ENCODE measurements around the gene SMIM8. TPM values are rescaled to one million over a fixed set of nuclear protein-coding genes. Genes with fewer than 3 reads are reported as not detected.
A peak's percentile ranks its signal among the peaks of the same experiment; 100 is the strongest.

Gene SMIM8, protein sequence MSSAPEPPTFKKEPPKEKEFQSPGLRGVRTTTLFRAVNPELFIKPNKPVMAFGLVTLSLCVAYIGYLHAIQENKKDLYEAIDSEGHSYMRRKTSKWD
- 5.3 TPM for polyA plus RNA-seq (2013, experiment 1 of 2)
- 7.2 TPM for polyA plus RNA-seq (2013, experiment 2 of 2)

DNA sequence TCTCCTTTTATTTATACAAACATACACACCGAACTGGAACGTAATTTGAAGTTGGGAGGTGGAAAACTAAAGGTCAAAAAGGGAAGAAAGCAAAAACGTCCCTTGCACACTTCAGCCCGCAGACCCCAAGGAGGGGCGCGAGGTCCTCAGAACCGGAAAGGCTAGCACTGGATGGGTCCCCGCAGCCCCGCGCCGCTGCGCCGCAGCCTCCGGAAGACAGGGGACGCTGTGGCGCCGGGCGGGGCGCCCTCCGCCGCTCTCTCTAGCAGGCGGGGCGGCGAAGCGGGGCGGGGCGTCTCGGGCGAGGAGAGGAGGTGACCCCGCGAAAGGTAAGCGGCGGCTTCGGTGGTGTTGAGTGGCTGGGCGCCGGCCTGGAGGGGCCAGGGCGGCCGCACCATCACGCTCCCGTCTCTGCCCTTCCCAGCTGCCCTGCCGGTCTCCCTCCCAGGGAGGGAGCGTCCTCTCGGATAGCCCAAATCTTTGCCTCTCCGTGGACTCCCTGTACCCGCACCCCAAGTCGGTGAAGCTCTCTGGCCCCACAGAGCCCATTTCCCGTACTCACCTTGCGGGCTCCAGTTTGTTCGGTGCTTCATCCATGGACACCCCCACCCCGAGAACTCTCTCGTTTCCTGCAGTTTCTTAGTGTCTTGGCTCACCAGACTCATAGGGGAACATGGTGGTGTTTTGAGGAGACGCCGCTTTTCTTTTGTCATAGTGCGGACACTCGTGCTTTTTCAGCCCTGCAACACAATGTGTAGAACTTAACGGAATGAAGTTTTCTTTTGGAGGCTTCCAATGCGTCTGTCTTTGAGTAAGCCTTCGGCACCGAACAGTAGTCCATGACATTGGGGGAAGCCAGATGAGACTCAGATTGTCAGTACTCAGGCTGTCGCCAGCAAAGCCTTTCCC lies at the start of gene SMIM8:
SMIM8 (plus strand) TSS at position 285 of the 909 bp plus-strand sequence. CDS start 14,444 bp downstream, outside the sequence.
- Histone ChIP-seq H3K9ac (ENCODE audit: low read depth, low read length) (peak within 1 kb of the TSS; percentile 95), H3K27me3 (ENCODE audit: insufficient read depth, low read length) (no peaks in the 10 kb centered on the region), H3K36me3 (ENCODE audit: insufficient read depth, low read length) (no peaks in the 10 kb centered on the region), H3K27ac (ENCODE audit: low read depth, low read length) (peak within 1 kb of the TSS; percentile 61), H3K4me1 (ENCODE audit: insufficient read depth, low read length) (no peaks in the 10 kb centered on the region), H3K9me3 (ENCODE audit: insufficient read depth, low read depth, low read length) (no peaks in the 10 kb centered on the region), H3K4me3 (ENCODE audit: low read length) (peak within 1 kb of the TSS; percentile 99)
- 2% methylated on average over 58 of the region's 60 CpGs for WGBS

- WGBS, result 96% methylated on average over 7 of the region's 7 CpGs
- no peaks in the 10 kb centered on the region for H3K9me3 ChIP-seq (ENCODE audit: insufficient read depth, low read depth, low read length)
- no peaks in the 10 kb centered on the region for H3K36me3 ChIP-seq (ENCODE audit: insufficient read depth, low read length)
- H3K9ac ChIP-seq (ENCODE audit: low read depth, low read length), result no peak overlapping the region
- no peak overlapping the region for H3K27ac ChIP-seq (ENCODE audit: low read depth, low read length)
- no peak overlapping the region for H3K4me3 ChIP-seq (ENCODE audit: low read length)
- H3K4me1 ChIP-seq (ENCODE audit: insufficient read depth, low read length), result no peaks in the 10 kb centered on the region
- H3K27me3 ChIP-seq (ENCODE audit: insufficient read depth, low read length), result no peaks in the 10 kb centered on the region
Measured at GRCh38 chr6:87274660-87275274, 47.6 kb upstream of the SMIM8 start.

GRCh38 chr6:87276624-87277023 lies 45.8 kb upstream of the SMIM8 start:
- no peaks in the 10 kb centered on the region for H3K9me3 ChIP-seq (ENCODE audit: insufficient read depth, low read depth, low read length)
- H3K9ac ChIP-seq (ENCODE audit: low read depth, low read length), result no peak overlapping the region
- no peak overlapping the region for H3K4me3 ChIP-seq (ENCODE audit: low read length)
- no peak overlapping the region for H3K27ac ChIP-seq (ENCODE audit: low read depth, low read length)
- no peaks in the 10 kb centered on the region for H3K36me3 ChIP-seq (ENCODE audit: insufficient read depth, low read length)
- H3K4me1 ChIP-seq (ENCODE audit: insufficient read depth, low read length), result no peaks in the 10 kb centered on the region
- H3K27me3 ChIP-seq (ENCODE audit: insufficient read depth, low read length), result no peaks in the 10 kb centered on the region
- no CpG with 5 or more reads among the region's 1 CpG for WGBS

- no peaks in the 10 kb centered on the region for H3K9me3 ChIP-seq (ENCODE audit: insufficient read depth, low read depth, low read length)
- H3K27ac ChIP-seq (ENCODE audit: low read depth, low read length), result no peak overlapping the region
- H3K4me3 ChIP-seq (ENCODE audit: low read length), result no peak overlapping the region
- no peaks in the 10 kb centered on the region for H3K4me1 ChIP-seq (ENCODE audit: insufficient read depth, low read length)
- no peak overlapping the region for H3K9ac ChIP-seq (ENCODE audit: low read depth, low read length)
- no peaks in the 10 kb centered on the region for H3K36me3 ChIP-seq (ENCODE audit: insufficient read depth, low read length)
- H3K27me3 ChIP-seq (ENCODE audit: insufficient read depth, low read length), result no peaks in the 10 kb centered on the region
Measured at GRCh38 chr6:87277123-87277522, 45.3 kb upstream of the SMIM8 start.

DNA sequence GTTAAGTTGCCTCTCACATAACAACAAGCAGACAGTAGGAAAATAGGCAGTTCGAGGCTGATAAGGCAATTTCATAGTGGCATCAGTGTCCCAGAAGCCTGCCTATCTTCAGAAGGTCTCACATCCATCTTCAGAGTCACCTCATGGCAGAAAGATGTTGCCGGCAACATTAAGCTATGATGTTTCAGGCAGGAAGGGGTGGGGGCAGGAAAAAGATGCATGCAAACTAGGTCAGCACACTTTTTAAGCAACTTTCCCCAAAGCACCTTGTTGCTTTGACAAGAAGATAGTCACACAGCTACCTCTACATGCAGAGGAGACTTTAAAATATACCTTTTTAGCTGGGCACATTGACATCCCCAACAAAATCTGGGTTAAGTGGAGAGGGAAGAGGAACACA lies 43.2 kb upstream of the SMIM8 start:
- H3K4me1 ChIP-seq (ENCODE audit: insufficient read depth, low read length), result no peaks in the 10 kb centered on the region
- H3K36me3 ChIP-seq (ENCODE audit: insufficient read depth, low read length), result no peaks in the 10 kb centered on the region
- no peak overlapping the region for H3K9ac ChIP-seq (ENCODE audit: low read depth, low read length)
- no peaks in the 10 kb centered on the region for H3K9me3 ChIP-seq (ENCODE audit: insufficient read depth, low read depth, low read length)
- no peaks in the 10 kb centered on the region for H3K27me3 ChIP-seq (ENCODE audit: insufficient read depth, low read length)
- H3K4me3 ChIP-seq (ENCODE audit: low read length), result no peak overlapping the region
- H3K27ac ChIP-seq (ENCODE audit: low read depth, low read length), result no peak overlapping the region
- WGBS, result 85% methylated on average over 2 of the region's 2 CpGs

GRCh38 chr6:87281426-87281825 lies 41.0 kb upstream of the SMIM8 start:
- no peak overlapping the region for H3K4me3 ChIP-seq (ENCODE audit: low read length)
- H3K9me3 ChIP-seq (ENCODE audit: insufficient read depth, low read depth, low read length), result no peaks in the 10 kb centered on the region
- no peaks in the 10 kb centered on the region for H3K27me3 ChIP-seq (ENCODE audit: insufficient read depth, low read length)
- WGBS, result 83% methylated on average over 1 of the region's 1 CpG
- no peak overlapping the region for H3K27ac ChIP-seq (ENCODE audit: low read depth, low read length)
- no peaks in the 10 kb centered on the region for H3K36me3 ChIP-seq (ENCODE audit: insufficient read depth, low read length)
- no peak overlapping the region for H3K9ac ChIP-seq (ENCODE audit: low read depth, low read length)
- H3K4me1 ChIP-seq (ENCODE audit: insufficient read depth, low read length), result no peaks in the 10 kb centered on the region

DNA sequence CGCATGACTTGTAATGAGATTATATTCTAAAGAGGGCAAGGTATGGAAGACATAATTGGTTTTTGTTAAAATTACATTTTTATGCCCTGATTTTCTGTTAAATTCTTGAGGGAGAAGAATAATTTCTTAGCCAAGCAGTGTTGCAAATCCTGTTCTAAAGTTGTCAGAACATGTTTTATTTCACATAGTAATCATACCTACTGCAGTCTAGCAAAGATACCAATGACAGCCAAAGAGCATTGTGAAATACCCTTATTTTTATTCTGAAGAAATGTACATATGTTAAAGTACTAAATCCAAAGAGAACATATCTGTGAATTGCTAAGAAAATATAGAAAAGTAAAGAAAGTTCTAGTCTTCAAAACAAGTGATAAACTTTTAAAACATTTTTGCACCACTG lies 39.6 kb upstream of the SMIM8 start:
- Histone ChIP-seq H3K27me3 (ENCODE audit: insufficient read depth, low read length) (no peaks in the 10 kb centered on the region), H3K4me3 (ENCODE audit: low read length) (no peak overlapping the region), H3K27ac (ENCODE audit: low read depth, low read length) (no peak overlapping the region), H3K9ac (ENCODE audit: low read depth, low read length) (no peak overlapping the region), H3K36me3 (ENCODE audit: insufficient read depth, low read length) (no peaks in the 10 kb centered on the region), H3K4me1 (ENCODE audit: insufficient read depth, low read length) (no peaks in the 10 kb centered on the region), H3K9me3 (ENCODE audit: insufficient read depth, low read depth, low read length) (no peaks in the 10 kb centered on the region)
- WGBS, result 92% methylated on average over 1 of the region's 1 CpG

DNA sequence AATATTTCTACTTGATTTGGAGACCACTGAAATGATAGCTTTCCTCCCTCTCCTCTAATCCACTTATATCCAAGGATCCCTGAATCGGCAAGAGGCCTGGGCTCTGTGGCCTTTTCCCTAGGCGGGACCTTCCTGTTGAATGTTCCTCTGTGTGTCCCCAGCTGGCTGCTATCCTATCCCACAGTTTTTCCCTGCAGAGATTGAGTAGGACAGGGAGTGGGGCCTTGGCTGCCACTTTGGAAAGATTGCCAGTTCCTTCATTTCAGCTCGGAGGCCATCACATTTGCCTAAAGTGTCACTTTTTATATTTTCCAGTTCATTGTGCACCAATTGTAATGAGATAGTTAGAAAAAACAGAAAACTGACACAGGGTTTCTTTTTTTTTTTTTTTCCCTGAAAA lies 38.9 kb upstream of the SMIM8 start:
- Histone ChIP-seq H3K27me3 (ENCODE audit: insufficient read depth, low read length) (no peaks in the 10 kb centered on the region), H3K4me3 (ENCODE audit: low read length) (no peak overlapping the region), H3K9me3 (ENCODE audit: insufficient read depth, low read depth, low read length) (no peaks in the 10 kb centered on the region), H3K36me3 (ENCODE audit: insufficient read depth, low read length) (no peaks in the 10 kb centered on the region), H3K27ac (ENCODE audit: low read depth, low read length) (no peak overlapping the region), H3K9ac (ENCODE audit: low read depth, low read length) (no peak overlapping the region), H3K4me1 (ENCODE audit: insufficient read depth, low read length) (no peaks in the 10 kb centered on the region)
- WGBS, result 88% methylated on average over 3 of the region's 3 CpGs

DNA sequence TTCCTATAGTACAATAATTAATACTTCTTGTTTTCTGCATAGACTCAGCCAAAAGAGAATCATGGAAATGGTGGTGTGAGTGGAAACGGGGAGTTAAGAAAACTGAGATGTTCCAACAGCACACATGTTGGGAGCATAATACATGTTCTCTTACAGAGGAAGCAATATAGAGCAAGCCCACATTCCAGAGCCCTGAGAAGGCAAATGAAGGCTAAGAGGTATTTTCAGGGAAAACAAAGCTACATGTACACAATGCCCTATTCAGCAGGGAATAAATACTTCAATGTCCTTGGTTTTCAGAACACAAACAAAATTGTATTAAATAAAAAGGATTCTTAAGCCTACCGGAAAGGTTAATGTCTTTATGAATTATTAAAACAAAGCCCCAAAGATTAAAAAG lies 35.1 kb upstream of the SMIM8 start:
- WGBS, result 100% methylated on average over 1 of the region's 2 CpGs
- Histone ChIP-seq H3K9ac (ENCODE audit: low read depth, low read length) (no peak overlapping the region), H3K36me3 (ENCODE audit: insufficient read depth, low read length) (no peaks in the 10 kb centered on the region), H3K9me3 (ENCODE audit: insufficient read depth, low read depth, low read length) (no peaks in the 10 kb centered on the region), H3K4me1 (ENCODE audit: insufficient read depth, low read length) (no peaks in the 10 kb centered on the region), H3K4me3 (ENCODE audit: low read length) (no peak overlapping the region), H3K27ac (ENCODE audit: low read depth, low read length) (no peak overlapping the region), H3K27me3 (ENCODE audit: insufficient read depth, low read length) (no peaks in the 10 kb centered on the region)

GRCh38 chr6:87289571-87289970 lies 32.8 kb upstream of the SMIM8 start:
- no peak overlapping the region for H3K9ac ChIP-seq (ENCODE audit: low read depth, low read length)
- no peak overlapping the region for H3K4me3 ChIP-seq (ENCODE audit: low read length)
- H3K9me3 ChIP-seq (ENCODE audit: insufficient read depth, low read depth, low read length), result no peaks in the 10 kb centered on the region
- no peaks in the 10 kb centered on the region for H3K4me1 ChIP-seq (ENCODE audit: insufficient read depth, low read length)
- no peaks in the 10 kb centered on the region for H3K27me3 ChIP-seq (ENCODE audit: insufficient read depth, low read length)
- 93% methylated on average over 3 of the region's 3 CpGs for WGBS
- no peaks in the 10 kb centered on the region for H3K36me3 ChIP-seq (ENCODE audit: insufficient read depth, low read length)
- H3K27ac ChIP-seq (ENCODE audit: low read depth, low read length), result no peak overlapping the region

GRCh38 chr6:87291883-87292282 lies 30.5 kb upstream of the SMIM8 start:
- no peaks in the 10 kb centered on the region for H3K36me3 ChIP-seq (ENCODE audit: insufficient read depth, low read length)
- H3K9me3 ChIP-seq (ENCODE audit: insufficient read depth, low read depth, low read length), result no peaks in the 10 kb centered on the region
- H3K27me3 ChIP-seq (ENCODE audit: insufficient read depth, low read length), result no peaks in the 10 kb centered on the region
- WGBS, result 100% methylated on average over 1 of the region's 2 CpGs
- no peaks in the 10 kb centered on the region for H3K4me1 ChIP-seq (ENCODE audit: insufficient read depth, low read length)
- no peak overlapping the region for H3K27ac ChIP-seq (ENCODE audit: low read depth, low read length)
- no peak overlapping the region for H3K9ac ChIP-seq (ENCODE audit: low read depth, low read length)
- no peak overlapping the region for H3K4me3 ChIP-seq (ENCODE audit: low read length)

Measured in HUES64 (cell line).